H1 (cell line): ENCODE measurements around the gene KLHL29. TPM values are rescaled to one million over a fixed set of nuclear protein-coding genes. Genes with fewer than 3 reads are reported as not detected.
A peak's percentile ranks its signal among the peaks of the same experiment; 100 is the strongest.

Experiments used
- CTCF ChIA-PET: fragments of 300-600 bp; sonication (Branson Sonifier 250); formaldehyde crosslinking; loops from one replicate; lab custom pipeline; 2021; ENCODE audit not compliant: partially characterized antibody; lab: Charles Lee
- POLR2A ChIA-PET: fragments of 300-600 bp; sonication (Branson Sonifier 250); formaldehyde crosslinking; loops from one replicate; lab custom pipeline; 2021; ENCODE audit warnings: inconsistent platforms; ENCODE audit not compliant: partially characterized antibody; lab: Charles Lee
- DNase-seq, 2 experiments: peaks; one replicate each; pipeline versions ENCODE4 v3.0.0 to v3.0.0-alpha.2; 2010 to 2022; ENCODE audit warnings: low spot score in 2 of 2, low read depth in 1 of 2, mixed read lengths in 1 of 2
- FAIRE-seq: peaks from 2 replicates; lab custom pipeline; 2011; peaks lifted over from hg19 to GRCh38; lab: Jason Lieb, UNC
- H2AFZ ChIP-seq: 2 replicates; pipeline ENCODE4 v1.8.1; 2012; ENCODE audit warnings: low read length, inconsistent platforms
- H2AK5ac ChIP-seq: 2 replicates; pipeline ENCODE4 v1.6.1; 2013; ENCODE audit warnings: low read depth, low read length
- H2BK120ac ChIP-seq: replicated peaks from 2 replicates; pipeline ENCODE3; 2013; ENCODE audit warnings: low read depth, low read length, inconsistent platforms
- H2BK12ac ChIP-seq: 2 replicates; pipeline ENCODE4 v1.6.1; 2013; ENCODE audit warnings: low read depth, low read length
- H2BK15ac ChIP-seq: 2 replicates; pipeline ENCODE4 v1.6.1; 2013; ENCODE audit warnings: low read length
- H2BK20ac ChIP-seq: 2 replicates; pipeline ENCODE4 v1.6.1; 2013; ENCODE audit warnings: low read length
- H2BK5ac ChIP-seq: 2 replicates; pipeline ENCODE4 v1.6.1; 2013; ENCODE audit warnings: low read depth, low read length
- H3K14ac ChIP-seq: 2 replicates; pipeline ENCODE4 v1.6.1; 2013; ENCODE audit warnings: inconsistent platforms; ENCODE audit not compliant: insufficient read length
- H3K18ac ChIP-seq: 2 replicates; pipeline ENCODE4 v1.6.1; 2013; ENCODE audit warnings: low read length; ENCODE audit errors: extremely low read depth
- H3K23ac ChIP-seq: 2 replicates; pipeline ENCODE4 v1.6.1; 2013; ENCODE audit warnings: inconsistent platforms; ENCODE audit not compliant: insufficient read length
- H3K23me2 ChIP-seq: 2 replicates; pipeline ENCODE4 v1.6.1; 2013; ENCODE audit warnings: low read depth, low read length
- H3K27ac ChIP-seq: 2 replicates; pipeline ENCODE4 v1.6.1; 2011; ENCODE audit warnings: low read depth, low read length, inconsistent platforms
- H3K27me3 ChIP-seq, 4 experiments: replicated peaks in 1 of 4; 1 replicate in 1 of 4; 2 replicates in 3 of 4; pipeline versions ENCODE4 v1.6.1 to v1.8.1; 2011 to 2013; ENCODE audit warnings: low read length in 3 of 4, mild to moderate bottlenecking in 3 of 4, inconsistent platforms in 2 of 4, mixed read lengths in 2 of 4, moderate library complexity in 1 of 4; ENCODE audit not compliant: control insufficient read depth in 3 of 4, insufficient read depth in 3 of 4; ENCODE audit errors: extremely low read depth in 1 of 4
- H3K36me3 ChIP-seq, 4 experiments: 2 replicates each; pipeline versions ENCODE4 v1.6.1 to v1.8.1; 2011 to 2013; ENCODE audit warnings: mild to moderate bottlenecking in 4 of 4, low read length in 3 of 4, moderate library complexity in 2 of 4, control low read depth in 1 of 4, inconsistent platforms in 1 of 4; ENCODE audit not compliant: insufficient read depth in 4 of 4, control insufficient read depth in 2 of 4
- H3K4ac ChIP-seq: replicated peaks from 2 replicates; pipeline ENCODE3; 2013; ENCODE audit warnings: low read length, low read depth, mixed read lengths, inconsistent platforms; ENCODE audit not compliant: insufficient read length
- H3K4me1 ChIP-seq, 4 experiments: replicated peaks in 1 of 4; 1 replicate in 1 of 4; 2 replicates in 3 of 4; pipeline versions ENCODE4 v1.6.1 to v1.8.1; 2011 to 2013; ENCODE audit warnings: low read length in 3 of 4, inconsistent platforms in 2 of 4, mixed read lengths in 1 of 4; ENCODE audit not compliant: insufficient read depth in 4 of 4, control insufficient read depth in 3 of 4
- H3K4me2 ChIP-seq, 2 experiments: 2 replicates each; pipeline versions ENCODE4 v1.6.1 to v1.8.1; 2011 to 2013; ENCODE audit warnings: low read depth in 2 of 2, low read length in 2 of 2, control low read depth in 1 of 2, inconsistent platforms in 1 of 2, mild to moderate bottlenecking in 1 of 2; ENCODE audit not compliant: insufficient read depth in 1 of 2
- H3K4me3 ChIP-seq, 4 experiments: fragments of 200-600, 300-600 bp in 1 of 4; sonication (generic), shearing (Covaris generic), sonication (Bioruptor Twin) in 1 of 4; 2 replicates each; pipeline versions ENCODE4 v1.5.1 to v1.8.1; 2011 to 2016; ENCODE audit warnings: low read length in 4 of 4, low read depth in 3 of 4, control low read depth in 2 of 4, inconsistent platforms in 2 of 4, mild to moderate bottlenecking in 2 of 4, mixed read lengths in 1 of 4, moderate library complexity in 1 of 4; ENCODE audit not compliant: insufficient read depth in 2 of 4; ENCODE audit errors: extremely low read depth in 1 of 4
- H3K56ac ChIP-seq: replicated peaks from 2 replicates; pipeline ENCODE3; 2013; ENCODE audit warnings: low read depth, mild to moderate bottlenecking, mixed read lengths, low read length, inconsistent platforms; ENCODE audit not compliant: insufficient read length
- H3K79me1 ChIP-seq: 2 replicates; pipeline ENCODE4 v1.6.1; 2013; ENCODE audit warnings: low read depth, low read length, control low read depth
- H3K79me2 ChIP-seq, 2 experiments: 2 replicates each; pipeline versions ENCODE4 v1.6.1 to v1.8.1; 2012 to 2013; ENCODE audit warnings: low read length in 2 of 2, mild to moderate bottlenecking in 2 of 2, inconsistent platforms in 1 of 2; ENCODE audit not compliant: insufficient read depth in 2 of 2, control insufficient read depth in 1 of 2
- H3K9ac ChIP-seq, 4 experiments: replicated peaks in 1 of 4; 1 replicate in 1 of 4; 2 replicates in 3 of 4; pipeline versions ENCODE4 v1.6.1 to v1.8.1; 2011 to 2013; ENCODE audit warnings: low read depth in 3 of 4, low read length in 3 of 4, control low read depth in 2 of 4, mild to moderate bottlenecking in 2 of 4, moderate library complexity in 2 of 4, inconsistent platforms in 1 of 4; ENCODE audit errors: extremely low read depth in 1 of 4
- H3K9me3 ChIP-seq, 2 experiments: 2 replicates each; pipeline versions ENCODE4 v1.6.1 to v1.8.1; 2012 to 2013; ENCODE audit warnings: mild to moderate bottlenecking in 2 of 2, moderate library complexity in 2 of 2, control low read depth in 1 of 2, inconsistent platforms in 1 of 2, low read depth in 1 of 2, low read length in 1 of 2, mixed read lengths in 1 of 2; ENCODE audit not compliant: insufficient read depth in 2 of 2
- H4K20me1 ChIP-seq, 2 experiments: replicated peaks in 1 of 2; 2 replicates each; pipeline versions ENCODE3 to v1.8.1; 2011 to 2013; ENCODE audit warnings: inconsistent platforms in 2 of 2, low read length in 2 of 2, mild to moderate bottlenecking in 1 of 2; ENCODE audit not compliant: insufficient read depth in 2 of 2, control insufficient read depth in 1 of 2
- H4K5ac ChIP-seq: 2 replicates; pipeline ENCODE4 v1.6.1; 2013; ENCODE audit warnings: low read length, low read depth, mixed read lengths, inconsistent platforms; ENCODE audit not compliant: insufficient read length
- H4K8ac ChIP-seq: 2 replicates; pipeline ENCODE4 v1.8.0; 2013; ENCODE audit warnings: mild to moderate bottlenecking, moderate library complexity, low read length, inconsistent platforms; ENCODE audit not compliant: insufficient read depth; ENCODE audit errors: extremely low read depth
- H4K91ac ChIP-seq: replicated peaks from 2 replicates; pipeline ENCODE3; 2013; ENCODE audit warnings: low read length, mixed read lengths, inconsistent platforms; ENCODE audit not compliant: insufficient read length
- BCL11A ChIP-seq, 2 experiments: IDR thresholded peaks; one replicate each; pipeline ENCODE4 v1.6.1; 2011; ENCODE audit warnings: low read depth in 2 of 2, low read length in 2 of 2, mild to moderate bottlenecking in 2 of 2
- CBX5 ChIP-seq: fragments of 300-800, 300-1000 bp; sonication (generic); IDR thresholded peaks from 2 replicates; pipeline ENCODE4 v1.7.1; 2016; ENCODE audit warnings: antibody characterized with exemption, low read length, low read depth
- SP2 ChIP-seq: IDR thresholded peaks from 2 replicates; pipeline ENCODE4 v1.6.1; 2012; ENCODE audit warnings: mild to moderate bottlenecking, low read length, inconsistent platforms
- TEAD4 ChIP-seq: IDR thresholded peaks from 2 replicates; pipeline ENCODE4 v1.6.1; 2012; ENCODE audit warnings: low read depth, low read length, inconsistent platforms, mixed read lengths
- WGBS, 2 experiments: shearing (Covaris generic) in 1 of 2; methylation state at CpG; one replicate each; pipeline versions ENCODE4 v1.1.6 to v1.1.7; 2013 to 2015; ENCODE audit warnings: low lambda C conversion rate in 2 of 2, mixed read lengths in 2 of 2, inconsistent platforms in 1 of 2, low coverage in 1 of 2, missing lambda C conversion rate in 1 of 2; ENCODE audit not compliant: insufficient replicate concordance in 2 of 2, insufficient coverage in 1 of 2, insufficient read length in 1 of 2; ENCODE audit errors: extremely low coverage in 1 of 2, missing lambda C conversion rate in 1 of 2; 5-methylcytosine and 5-hydroxymethylcytosine counted together
- polyA plus RNA-seq, 7 experiments: library from polyadenylated mRNA; depleted of rRNA in 3 of 7; stranded (reverse) in 5 of 7; unstranded in 2 of 7; fragments of >200 nt in 5 of 7; fragments of 200-250 nt in 2 of 7; gene quantifications; 1 replicate in 5 of 7; 2 replicates in 1 of 7; 4 replicates in 1 of 7; pipeline versions ENCODE4 v1.2.1 to v1.2.3, GENCODE V29; 2011 to 2013; ENCODE audit warnings: missing spikeins in 2 of 7, mixed read lengths in 2 of 7
- total RNA-seq: library from RNA; stranded (reverse); fragmentation: NEBNext Ultra II Directional; extraction: Animal tissue kit (Norgen Biotek cat#: 25700); gene quantifications from 2 replicates; pipeline ENCODE4 v1.2.1, GENCODE V29; 2021

The KLHL29 gene
- total and polyA plus RNA-seq, 2 of the 8 experiments (the other 6 are each of a cell fraction or from before 2014, with no cell fraction given): 1.1 to 4.7 TPM

GRCh38 chr2:23380562-23381065 is 4.4 kb upstream of the KLHL29 start:
- Histone ChIP-seq H2BK12ac (no peak overlapping the region), H3K9ac (no peak overlapping the region), H3K4me3 (no peak overlapping the region)

More at GRCh38 chr2:23380562-23381065, 4.4 kb upstream of the KLHL29 start:
- TF ChIP-seq BCL11A (IDR thresholded peaks at IDR 0.05; ENCODE audit: low read depth in 2 of 2, low read length in 2 of 2) (no peak), CBX5 (no peak), SP2 (no peak), TEAD4 (no peak)
- no peak overlapping the region for H4K8ac ChIP-seq
- no peak overlapping the region for H2BK5ac ChIP-seq
- H4K5ac ChIP-seq: no peak overlapping the region
- H3K79me1 ChIP-seq: no peaks in the 10 kb centered on the region
- no peaks in the 10 kb centered on the region for H3K36me3 ChIP-seq
- H4K91ac ChIP-seq: no peak overlapping the region
- peaks cover 0 to 3% (median 0%) of the 10 kb centered on the region in 4 experiments; a peak in 1 of 7 replicates for H3K4me1 ChIP-seq
- no peak overlapping the region for H3K23ac ChIP-seq
- WGBS, 2 experiments: 80% methylated on average over 2 of the region's 4 CpGs; no CpG with 5 or more reads in 1 of the 2 experiments
- no peaks in the 10 kb centered on the region for H3K9me3 ChIP-seq
- FAIRE-seq (no peak), DNase-seq (no peak)
- peaks cover 3% of the 10 kb centered on the region; the same call in 1 of the 2 replicates for H3K23me2 ChIP-seq
- CTCF ChIA-PET: no interaction called here
- peaks cover 9 to 32% (median 27%) of the 10 kb centered on the region in 4 experiments for H3K27me3 ChIP-seq
- H3K56ac ChIP-seq: no peak overlapping the region
- H3K14ac ChIP-seq: no peak overlapping the region
- H3K4me2 ChIP-seq: no peak overlapping the region
- H3K79me2 ChIP-seq: no peaks in the 10 kb centered on the region
- H4K20me1 ChIP-seq: no peaks in the 10 kb centered on the region
- no peak overlapping the region for H3K4ac ChIP-seq
- H2AFZ ChIP-seq: peak overlapping the region; percentile 70; the same call in 1 of the 2 replicates
- no peak overlapping the region for H2BK15ac ChIP-seq
- no peak overlapping the region for H2AK5ac ChIP-seq
- no peak overlapping the region for H3K18ac ChIP-seq
- H3K27ac ChIP-seq: no peak overlapping the region
- H2BK20ac ChIP-seq: no peak overlapping the region
- POLR2A ChIA-PET: interaction anchor here (0.6 kb wide), 1 partner anchor 21 kb away, joined by 3 read pairs; no protein-coding TSS in a partner anchor
- H2BK120ac ChIP-seq: no peak overlapping the region
